GM20000 (cell line): ENCODE results near the gene CSRNP2.

Experiments used
- DNase-seq: peaks from one replicate; pipeline ENCODE4 v3.0.0; 2012; ENCODE audit warnings: low spot score
- TF ChIP-seq, protein P1 (sequence below): IDR thresholded peaks from 2 replicates; pipeline ENCODE4 v1.5.1; 2012; ENCODE audit warnings: mild to moderate bottlenecking, control low read depth; ENCODE audit errors: extremely low read depth, missing control alignments

CSRNP2 gene, protein sequence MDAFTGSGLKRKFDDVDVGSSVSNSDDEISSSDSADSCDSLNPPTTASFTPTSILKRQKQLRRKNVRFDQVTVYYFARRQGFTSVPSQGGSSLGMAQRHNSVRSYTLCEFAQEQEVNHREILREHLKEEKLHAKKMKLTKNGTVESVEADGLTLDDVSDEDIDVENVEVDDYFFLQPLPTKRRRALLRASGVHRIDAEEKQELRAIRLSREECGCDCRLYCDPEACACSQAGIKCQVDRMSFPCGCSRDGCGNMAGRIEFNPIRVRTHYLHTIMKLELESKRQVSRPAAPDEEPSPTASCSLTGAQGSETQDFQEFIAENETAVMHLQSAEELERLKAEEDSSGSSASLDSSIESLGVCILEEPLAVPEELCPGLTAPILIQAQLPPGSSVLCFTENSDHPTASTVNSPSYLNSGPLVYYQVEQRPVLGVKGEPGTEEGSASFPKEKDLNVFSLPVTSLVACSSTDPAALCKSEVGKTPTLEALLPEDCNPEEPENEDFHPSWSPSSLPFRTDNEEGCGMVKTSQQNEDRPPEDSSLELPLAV

GRCh38 chr12:51083126-51083833 lies at the start of gene CSRNP2:
Gene CSRNP2, minus strand, starts transcription at chr12:51083596. Its CDS starts 7,035 bp downstream, at chr12:51076561.
- TF ChIP-seq, protein P1, sequence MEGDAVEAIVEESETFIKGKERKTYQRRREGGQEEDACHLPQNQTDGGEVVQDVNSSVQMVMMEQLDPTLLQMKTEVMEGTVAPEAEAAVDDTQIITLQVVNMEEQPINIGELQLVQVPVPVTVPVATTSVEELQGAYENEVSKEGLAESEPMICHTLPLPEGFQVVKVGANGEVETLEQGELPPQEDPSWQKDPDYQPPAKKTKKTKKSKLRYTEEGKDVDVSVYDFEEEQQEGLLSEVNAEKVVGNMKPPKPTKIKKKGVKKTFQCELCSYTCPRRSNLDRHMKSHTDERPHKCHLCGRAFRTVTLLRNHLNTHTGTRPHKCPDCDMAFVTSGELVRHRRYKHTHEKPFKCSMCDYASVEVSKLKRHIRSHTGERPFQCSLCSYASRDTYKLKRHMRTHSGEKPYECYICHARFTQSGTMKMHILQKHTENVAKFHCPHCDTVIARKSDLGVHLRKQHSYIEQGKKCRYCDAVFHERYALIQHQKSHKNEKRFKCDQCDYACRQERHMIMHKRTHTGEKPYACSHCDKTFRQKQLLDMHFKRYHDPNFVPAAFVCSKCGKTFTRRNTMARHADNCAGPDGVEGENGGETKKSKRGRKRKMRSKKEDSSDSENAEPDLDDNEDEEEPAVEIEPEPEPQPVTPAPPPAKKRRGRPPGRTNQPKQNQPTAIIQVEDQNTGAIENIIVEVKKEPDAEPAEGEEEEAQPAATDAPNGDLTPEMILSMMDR: no peak
- DNase-seq: peak; percentile 98

DNA sequence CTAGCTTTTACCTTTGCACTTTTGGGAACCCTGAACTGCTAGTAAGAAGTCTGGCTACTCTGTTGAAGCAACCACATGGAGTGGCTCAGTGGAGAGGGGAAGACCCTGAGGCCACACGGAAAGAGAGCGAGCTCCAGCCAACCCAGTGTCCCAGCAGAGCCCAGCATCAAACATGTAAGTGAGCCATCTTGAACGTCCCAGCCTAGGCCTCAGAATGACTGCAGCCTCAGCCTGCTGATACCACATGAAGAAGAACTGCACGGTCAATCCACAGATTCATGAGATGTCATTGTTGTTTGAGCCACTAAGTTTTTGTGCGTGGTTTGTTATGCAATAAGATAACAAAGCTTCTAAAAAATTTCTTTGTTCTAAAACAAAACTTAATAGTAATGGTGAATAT lies 49.3 kb upstream of the CSRNP2 start:
- TF ChIP-seq, protein P1: no peak
- no peak for DNase-seq

- TF ChIP-seq, protein P1: no peak
- DNase-seq: no peak
These were observed 48.5 kb upstream of the CSRNP2 start for GRCh38 chr12:51131745-51132521.

DNA sequence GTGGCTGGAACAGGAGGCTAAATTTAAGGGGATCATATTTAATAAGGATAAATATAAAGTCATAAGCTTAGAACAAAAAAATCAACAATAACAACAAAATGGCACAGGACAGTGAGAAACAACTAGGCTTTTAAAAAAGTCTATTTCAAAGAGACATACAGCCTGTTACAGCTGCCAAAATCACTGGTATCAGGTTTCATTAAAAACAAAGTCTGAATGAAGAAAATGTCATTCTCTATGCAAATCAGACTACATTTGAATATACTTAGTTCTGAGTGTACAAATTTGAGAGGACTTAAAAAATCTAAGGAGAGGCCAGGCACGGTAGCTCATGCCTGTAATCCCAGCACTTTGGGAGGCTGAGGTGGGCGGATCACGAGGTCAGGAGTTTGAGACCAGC lies 45.5 kb upstream of the CSRNP2 start:
- no peak for DNase-seq
- TF ChIP-seq, protein P1: no peak

DNA sequence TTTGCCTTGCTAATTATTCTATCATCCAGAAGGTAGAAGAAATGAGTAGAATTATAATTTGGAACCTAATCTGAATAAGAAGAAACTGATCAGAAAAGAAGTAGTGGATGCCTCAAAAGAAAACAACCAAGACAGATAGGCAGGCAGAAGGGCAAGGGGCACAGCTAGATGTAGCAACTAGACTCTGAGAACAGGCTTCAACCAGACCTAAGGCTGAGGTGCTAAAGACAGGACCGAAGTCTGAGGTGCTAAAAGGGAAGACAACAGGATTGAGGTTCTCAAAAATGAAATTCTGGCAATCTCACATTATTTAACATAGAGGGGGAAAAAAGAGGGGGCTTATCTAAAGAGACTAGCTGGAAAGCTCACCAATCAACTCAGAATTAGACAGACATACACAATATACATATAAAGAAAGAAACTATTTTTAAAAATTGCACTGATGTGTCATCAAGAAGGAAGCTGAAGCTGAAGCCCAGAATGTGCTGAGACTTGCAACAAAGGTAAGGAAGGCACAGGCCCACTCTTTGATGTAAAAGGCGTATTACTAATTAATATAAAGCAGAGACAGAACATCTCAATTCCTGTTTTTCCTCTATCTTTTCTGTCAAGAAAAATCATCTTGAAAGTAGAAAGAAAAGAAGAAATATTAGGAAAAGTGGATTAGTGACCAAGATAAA lies 43.8 kb upstream of the CSRNP2 start:
- TF ChIP-seq, protein P1: no peak
- no peak for DNase-seq

DNA sequence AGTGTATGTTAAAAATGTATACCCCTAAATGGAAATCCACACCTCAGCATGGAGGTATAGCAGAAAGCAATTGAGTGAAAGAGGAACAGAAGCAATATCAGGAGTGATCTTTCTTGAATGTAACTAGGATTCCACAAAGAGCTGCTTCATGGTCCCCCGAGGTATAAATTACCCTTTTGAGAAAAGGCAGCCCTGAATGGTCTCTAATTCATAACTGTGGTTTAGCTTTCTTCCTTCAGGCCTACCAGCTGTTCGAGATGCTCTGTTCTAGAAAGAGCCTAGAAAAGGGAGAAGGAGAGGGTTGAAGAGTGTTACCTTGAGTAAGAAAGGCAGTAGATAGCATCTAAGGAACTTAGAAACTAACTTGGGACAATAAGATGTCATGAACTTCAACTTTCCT lies 42.9 kb upstream of the CSRNP2 start:
- TF ChIP-seq, protein P1: no peak

More for the DNA sequence above, 42.9 kb upstream of the CSRNP2 start:
- no peak for DNase-seq
